ENCODE measurements around the gene IGF1R. TPM values are rescaled to one million over a fixed set of nuclear protein-coding genes. Genes with fewer than 3 reads are reported as not detected.

IGF1R gene
- polyA plus RNA-seq, 1 experiment, result 21.6 TPM

DNA sequence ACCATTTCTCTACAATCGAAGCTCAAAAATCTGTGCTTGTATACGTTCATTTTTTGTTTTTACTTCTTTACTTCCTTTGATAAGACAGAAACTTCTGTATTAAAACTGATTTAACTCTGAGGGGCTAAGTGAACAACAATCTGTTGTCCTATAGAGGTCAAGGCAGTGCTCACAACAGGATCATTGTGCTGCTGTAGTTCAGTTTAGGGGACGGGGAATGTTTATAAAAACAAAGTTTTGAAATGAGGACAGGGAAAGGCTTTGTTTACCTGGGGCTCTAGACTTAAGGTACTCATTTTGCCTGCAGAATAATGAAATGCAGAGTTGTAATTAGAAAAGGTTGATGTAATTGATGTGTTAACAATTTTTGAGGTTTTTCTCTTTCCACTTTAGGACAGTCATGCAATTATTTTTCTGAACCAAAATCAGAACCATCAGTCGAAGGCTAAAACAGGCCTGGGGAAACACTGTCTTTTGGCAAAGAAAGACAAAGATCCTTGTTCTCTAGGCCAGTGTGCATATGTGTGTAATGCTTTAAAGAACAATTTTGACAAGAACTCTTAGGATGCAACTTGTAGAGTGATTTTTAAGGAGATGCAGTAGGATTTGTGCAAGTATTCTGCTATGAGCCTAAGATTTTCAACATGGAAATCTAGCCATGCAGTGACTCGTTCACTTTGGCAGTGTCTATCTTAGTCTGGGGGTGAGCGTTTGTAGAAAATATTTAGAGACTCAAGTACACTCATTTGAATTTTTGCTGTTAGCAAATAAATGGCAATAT, 194.0 kb downstream of the IGF1R start:
- ChIA-PET CTCF (interaction anchor here (1.3 kb wide), 1 partner anchor 323 kb away, joined by 7 read pairs; no protein-coding TSS in a partner anchor), POLR2A (no interaction called here)
- no peak overlapping the region for H3K4me3 ChIP-seq (ENCODE audit: low read depth, low read length)
- TF ChIP-seq, protein P1, sequence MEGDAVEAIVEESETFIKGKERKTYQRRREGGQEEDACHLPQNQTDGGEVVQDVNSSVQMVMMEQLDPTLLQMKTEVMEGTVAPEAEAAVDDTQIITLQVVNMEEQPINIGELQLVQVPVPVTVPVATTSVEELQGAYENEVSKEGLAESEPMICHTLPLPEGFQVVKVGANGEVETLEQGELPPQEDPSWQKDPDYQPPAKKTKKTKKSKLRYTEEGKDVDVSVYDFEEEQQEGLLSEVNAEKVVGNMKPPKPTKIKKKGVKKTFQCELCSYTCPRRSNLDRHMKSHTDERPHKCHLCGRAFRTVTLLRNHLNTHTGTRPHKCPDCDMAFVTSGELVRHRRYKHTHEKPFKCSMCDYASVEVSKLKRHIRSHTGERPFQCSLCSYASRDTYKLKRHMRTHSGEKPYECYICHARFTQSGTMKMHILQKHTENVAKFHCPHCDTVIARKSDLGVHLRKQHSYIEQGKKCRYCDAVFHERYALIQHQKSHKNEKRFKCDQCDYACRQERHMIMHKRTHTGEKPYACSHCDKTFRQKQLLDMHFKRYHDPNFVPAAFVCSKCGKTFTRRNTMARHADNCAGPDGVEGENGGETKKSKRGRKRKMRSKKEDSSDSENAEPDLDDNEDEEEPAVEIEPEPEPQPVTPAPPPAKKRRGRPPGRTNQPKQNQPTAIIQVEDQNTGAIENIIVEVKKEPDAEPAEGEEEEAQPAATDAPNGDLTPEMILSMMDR (IDR thresholded peaks at IDR 0.05; ENCODE audit: low read depth, low read length), result no peak
- no peak for DNase-seq (ENCODE audit: low read depth, low spot score)
- H3K27ac ChIP-seq (ENCODE audit: low read depth, low read length), result no peak overlapping the region
- peaks cover 1% of the 10 kb centered on the region; the same call in 1 of the 2 replicates for H3K9me3 ChIP-seq (ENCODE audit: control insufficient read depth, insufficient read depth, low read length)
- no peaks in the 10 kb centered on the region for H3K27me3 ChIP-seq (ENCODE audit: control insufficient read depth, insufficient read depth, low read length)

DNA sequence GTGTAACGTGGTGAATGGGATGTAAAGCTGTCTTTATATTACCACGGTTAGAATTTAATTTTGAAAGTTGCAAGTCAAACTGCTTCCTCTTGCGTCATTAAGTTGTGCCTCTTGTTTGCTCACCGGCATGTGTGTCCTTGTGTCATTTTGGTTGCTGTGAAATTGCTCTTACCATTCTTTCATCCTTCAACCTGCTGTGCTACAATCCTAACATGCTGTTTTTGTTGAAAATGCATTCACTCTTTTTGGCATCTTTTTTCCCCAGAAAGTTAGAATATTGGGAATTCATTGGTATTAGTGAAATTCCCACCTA, 194.6 kb downstream of the IGF1R start:
- Histone ChIP-seq H3K27me3 (ENCODE audit: control insufficient read depth, insufficient read depth, low read length) (no peaks in the 10 kb centered on the region), H3K27ac (ENCODE audit: low read depth, low read length) (no peak overlapping the region), H3K4me3 (ENCODE audit: low read depth, low read length) (no peak overlapping the region), H3K9me3 (ENCODE audit: control insufficient read depth, insufficient read depth, low read length) (no peaks in the 10 kb centered on the region)
- DNase-seq (ENCODE audit: low read depth, low spot score), result no peak
- TF ChIP-seq, protein P1 (IDR thresholded peaks at IDR 0.05; ENCODE audit: low read depth, low read length), result no peak
- ChIA-PET CTCF (interaction anchor here (0.8 to 2.1 kb wide), 4 partner anchors 63 to 324 kb away, joined by 3 to 7 read pairs (median 4); no protein-coding TSS in a partner anchor), POLR2A (no interaction called here)

DNA sequence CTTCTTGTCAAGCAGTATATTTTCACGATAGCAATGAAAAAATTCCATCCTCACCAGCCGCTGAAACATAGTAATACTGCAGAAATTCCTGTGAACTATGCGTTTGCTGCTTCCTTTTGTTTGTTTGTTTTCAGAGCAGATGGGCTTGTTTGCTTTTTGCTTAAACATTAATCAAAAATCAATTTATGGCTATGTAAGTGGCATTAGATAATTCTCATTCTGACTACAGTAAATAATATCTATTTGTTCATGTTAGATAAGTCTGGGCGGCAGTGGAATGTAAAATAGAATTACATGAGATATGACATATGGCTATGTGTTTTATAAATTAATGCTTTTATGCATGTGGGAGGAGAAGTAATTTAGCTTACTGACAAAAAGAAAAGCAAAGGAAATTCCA, 195.5 kb downstream of the IGF1R start:
- ChIA-PET CTCF (interaction anchor here (0.8 to 2.1 kb wide), 6 partner anchors 38 to 370 kb away, joined by 3 to 7 read pairs (median 4); no protein-coding TSS in a partner anchor), POLR2A (no interaction called here)
- DNase-seq (ENCODE audit: low read depth, low spot score), result no peak
- TF ChIP-seq, protein P1 (IDR thresholded peaks at IDR 0.05; ENCODE audit: low read depth, low read length), result no peak
- Histone ChIP-seq H3K4me3 (ENCODE audit: low read depth, low read length) (no peak overlapping the region), H3K27me3 (ENCODE audit: control insufficient read depth, insufficient read depth, low read length) (no peaks in the 10 kb centered on the region), H3K9me3 (ENCODE audit: control insufficient read depth, insufficient read depth, low read length) (no peaks in the 10 kb centered on the region), H3K27ac (ENCODE audit: low read depth, low read length) (no peak overlapping the region)

DNA sequence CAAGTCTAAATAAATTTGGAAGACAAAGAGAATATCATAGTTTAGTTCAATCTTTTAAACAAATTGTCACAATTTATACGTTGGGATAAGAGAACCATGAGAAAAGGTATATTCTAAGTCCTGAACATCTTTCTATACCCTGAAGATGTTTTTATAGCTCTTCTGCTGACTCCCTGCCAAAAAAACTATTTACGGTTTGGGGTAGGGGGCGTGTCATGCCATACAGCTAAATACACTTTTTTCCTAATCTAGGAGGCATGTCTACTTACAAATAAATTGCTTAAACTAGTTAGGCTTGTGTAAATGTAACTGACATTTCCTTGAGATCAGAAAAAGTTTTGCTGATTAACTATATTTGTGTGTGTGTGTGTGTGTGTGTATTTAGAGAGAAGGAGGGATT, 195.9 kb downstream of the IGF1R start:
- H3K9me3 ChIP-seq (ENCODE audit: control insufficient read depth, insufficient read depth, low read length), result no peaks in the 10 kb centered on the region
- DNase-seq (ENCODE audit: low read depth, low spot score), result no peak
- no peaks in the 10 kb centered on the region for H3K27me3 ChIP-seq (ENCODE audit: control insufficient read depth, insufficient read depth, low read length)
- CTCF ChIA-PET, result interaction anchor here (0.8 to 2.1 kb wide), 5 partner anchors 37 to 369 kb away, joined by 3 to 6 read pairs (median 4); no protein-coding TSS in a partner anchor
- no peak overlapping the region for H3K4me3 ChIP-seq (ENCODE audit: low read depth, low read length)
- TF ChIP-seq, protein P1 (IDR thresholded peaks at IDR 0.05; ENCODE audit: low read depth, low read length), result no peak
- POLR2A ChIA-PET, result no interaction called here
- H3K27ac ChIP-seq (ENCODE audit: low read depth, low read length), result no peak overlapping the region

DNA sequence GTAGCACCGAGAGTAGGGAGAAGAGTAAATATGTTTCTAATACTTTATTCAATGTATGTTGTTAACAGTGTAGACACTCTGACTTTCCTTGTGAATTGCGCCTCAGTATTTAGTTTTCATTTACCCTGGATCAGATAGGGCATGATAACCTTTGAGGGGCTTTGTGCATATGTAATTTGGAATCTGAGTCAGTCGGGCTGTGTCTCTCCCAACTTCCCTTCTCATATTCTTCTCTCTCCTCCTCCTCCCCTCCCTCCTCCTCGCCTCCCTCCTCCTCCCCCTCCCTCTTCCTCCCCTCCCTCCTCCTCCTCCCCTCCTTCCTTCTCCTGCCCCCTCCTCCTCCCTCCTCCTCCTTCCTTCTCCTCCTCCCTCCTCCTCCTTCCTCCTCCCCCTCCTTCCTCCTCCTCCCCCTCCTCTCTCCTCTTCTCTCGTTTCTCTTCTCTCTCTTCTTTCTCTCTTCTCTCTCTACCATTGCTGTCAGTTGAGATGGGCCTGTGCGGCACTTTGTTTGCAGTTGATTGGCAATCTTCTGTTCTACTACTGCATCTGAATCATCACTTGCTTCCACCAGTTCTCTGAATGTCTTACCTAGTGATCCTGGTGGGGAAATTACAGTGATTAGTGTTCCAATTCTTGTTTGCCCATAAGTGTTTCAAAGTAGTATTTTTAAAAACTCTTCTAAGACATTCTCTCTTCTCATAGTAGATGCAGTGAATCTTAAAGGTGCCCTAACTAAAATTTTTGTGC, 197.0 kb downstream of the IGF1R start:
- POLR2A ChIA-PET, result no interaction called here
- TF ChIP-seq, protein P1 (IDR thresholded peaks at IDR 0.05; ENCODE audit: low read depth, low read length), result no peak
- DNase-seq (ENCODE audit: low read depth, low spot score), result no peak
- no peaks in the 10 kb centered on the region for H3K9me3 ChIP-seq (ENCODE audit: control insufficient read depth, insufficient read depth, low read length)
- H3K27me3 ChIP-seq (ENCODE audit: control insufficient read depth, insufficient read depth, low read length), result no peaks in the 10 kb centered on the region
- CTCF ChIA-PET, result interaction anchor here (0.6 to 2.1 kb wide), 5 partner anchors 65 to 266 kb away, joined by 3 to 5 read pairs (median 4); no protein-coding TSS in a partner anchor
- no peak overlapping the region for H3K27ac ChIP-seq (ENCODE audit: low read depth, low read length)
- no peak overlapping the region for H3K4me3 ChIP-seq (ENCODE audit: low read depth, low read length)

Data from AG04450 (cell line).